GM12892 (cell line): ENCODE data around the gene ALG2.

ENCODE experiments used
- POLR2A ChIP-seq: IDR thresholded peaks from 2 replicates; pipeline ENCODE4 v1.6.1; 2011; ENCODE audit warnings: low read depth, low read length, control low read depth
- POLR2AphosphoS5 ChIP-seq: IDR thresholded peaks from 2 replicates; pipeline ENCODE4 v1.6.1; 2011; ENCODE audit warnings: low read depth, low read length, control low read depth

DNA sequence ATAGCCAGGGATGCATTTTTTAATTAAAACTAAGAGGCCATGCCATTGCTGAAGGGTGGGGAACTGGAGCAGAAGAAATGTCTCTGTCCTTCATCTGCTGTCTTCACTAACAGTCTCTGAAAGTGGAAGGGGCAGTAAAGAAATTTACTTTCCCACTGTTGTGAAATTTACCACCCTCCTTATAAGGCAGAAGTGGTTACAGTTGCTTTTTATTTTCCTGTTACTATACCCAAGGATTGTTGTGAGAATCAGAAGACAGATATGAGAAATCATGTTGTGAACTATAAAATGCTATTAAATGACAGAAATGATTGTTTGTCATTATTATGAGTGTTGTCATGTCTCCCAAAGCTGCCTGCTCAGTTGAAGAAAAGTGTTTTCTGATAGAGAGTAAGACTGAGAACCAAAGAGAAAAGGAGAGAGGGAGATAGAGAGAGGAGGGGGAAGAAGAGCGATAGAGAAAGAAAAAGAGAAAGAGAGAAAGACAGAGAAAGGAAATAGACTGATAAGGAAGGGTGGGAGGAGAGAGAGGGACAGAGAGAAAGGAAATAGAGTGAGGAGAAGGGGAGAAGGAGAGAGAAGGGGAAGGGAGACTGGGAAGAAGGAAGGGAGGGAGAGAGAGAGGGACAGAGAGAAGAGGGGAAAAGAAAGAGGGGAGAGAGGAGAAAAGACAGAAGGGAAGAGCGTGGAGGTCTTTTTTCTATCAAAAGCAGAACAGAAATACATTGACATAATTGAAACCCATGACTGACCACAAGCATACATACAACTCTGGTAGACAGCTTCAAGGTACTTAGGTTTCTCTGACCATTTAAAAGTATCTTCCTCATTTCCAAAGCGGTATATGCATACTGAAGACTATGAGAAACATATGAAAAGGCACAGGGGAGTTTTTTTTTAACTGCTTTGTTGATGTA, 22.9 kb upstream of the ALG2 start:
- no peak for TF ChIP-seq POLR2A
- no peak for TF ChIP-seq POLR2AphosphoS5
